Upper lobe of left lung (tissue), 6 donors: ENCODE measurements around the gene ARG2. TPM values are rescaled to one million over a fixed set of nuclear protein-coding genes. Genes with fewer than 3 reads are reported as not detected.

Experiments
- ATAC-seq, 2 donors: fragments of 200-7000 bp; cut with Tn5 transposase; one replicate each; pipeline ENCODE4 v1.9.1; 2022; ENCODE audit warnings: mild to moderate bottlenecking in 2 of 2, moderate library complexity in 2 of 2; ENCODE audit not compliant: low FRiP score in 2 of 2
- DNase-seq, 2 donors: peaks; one replicate each; pipeline ENCODE4 v3.0.0-alpha.2; 2019 to 2020
- H3K27ac ChIP-seq, 4 donors: fragments of 200-600 bp; sonication (generic); one replicate each; pipeline ENCODE4 v1.5.1; 2016 to 2019
- H3K27me3 ChIP-seq, 4 donors: fragments of 200-600 bp; sonication (generic); one replicate each; pipeline ENCODE4 v1.5.1; 2017 to 2019
- H3K36me3 ChIP-seq, 4 donors: fragments of 200-600 bp; sonication (generic); one replicate each; pipeline ENCODE4 v1.5.1; 2016 to 2019
- H3K4me1 ChIP-seq, 4 donors: fragments of 200-600 bp; sonication (generic); one replicate each; pipeline ENCODE4 v1.5.1; 2018 to 2019
- H3K4me3 ChIP-seq, 4 donors: fragments of 200-600 bp; sonication (generic); one replicate each; pipeline ENCODE4 v1.5.1; 2017 to 2019; ENCODE audit warnings: mild to moderate bottlenecking in 2 of 4, moderate library complexity in 1 of 4
- H3K9me3 ChIP-seq, 4 donors: fragments of 200-600 bp; sonication (generic); one replicate each; pipeline ENCODE4 v1.5.1; 2018 to 2019
- EP300 ChIP-seq, 4 donors: sonication (generic); formaldehyde crosslinking; IDR thresholded peaks; one replicate each; pipeline ENCODE4 v1.5.1; 2017; ENCODE audit warnings: antibody characterized with exemption in 4 of 4, control low read depth in 2 of 4
- POLR2A ChIP-seq, 4 donors: fragments of 450-650 bp; IDR thresholded peaks; one replicate each; pipeline ENCODE4 v1.5.1; 2016 to 2017; ENCODE audit warnings: antibody characterized with exemption in 4 of 4, mild to moderate bottlenecking in 2 of 4
- POLR2AphosphoS5 ChIP-seq, 2 donors: sonication (generic); formaldehyde crosslinking; IDR thresholded peaks; one replicate each; pipeline ENCODE4 v1.5.1; 2017; ENCODE audit warnings: antibody characterized with exemption in 2 of 2
- WGBS, 2 donors: methylation state at CpG; one replicate each; pipeline ENCODE4 v1.1.5; 2017 to 2018; 5-methylcytosine and 5-hydroxymethylcytosine counted together
- total RNA-seq, 6 donors: library from RNA; depleted of rRNA in 4 of 6; stranded (reverse); fragments of >200 nt in 4 of 6; gene quantifications; one replicate each; pipeline versions ENCODE4 v1.1.0 to v1.2.1, GENCODE V29; 2016 to 2021
- TF ChIP-seq, protein P1 (sequence below), 6 experiments: fragments of 450-650 bp in 4 of 6; fragments of 200-600 bp in 2 of 6; sonication (generic) in 2 of 6; IDR thresholded peaks; one replicate each; pipeline ENCODE4 v1.5.1; 2016 to 2019; ENCODE audit warnings: antibody characterized with exemption in 6 of 6
- donor health status: DM: no; HTN: no; CAD: no; lungs with moderate emphysema.
- donor health status: DM: no; HTN: yes; CAD: no; lungs with severe emphysema.

Gene ARG2
- total RNA-seq, 6 donors from 2014 or later: 1.1 to 11.7 (median 8.6) TPM; not detected in 1

DNA sequence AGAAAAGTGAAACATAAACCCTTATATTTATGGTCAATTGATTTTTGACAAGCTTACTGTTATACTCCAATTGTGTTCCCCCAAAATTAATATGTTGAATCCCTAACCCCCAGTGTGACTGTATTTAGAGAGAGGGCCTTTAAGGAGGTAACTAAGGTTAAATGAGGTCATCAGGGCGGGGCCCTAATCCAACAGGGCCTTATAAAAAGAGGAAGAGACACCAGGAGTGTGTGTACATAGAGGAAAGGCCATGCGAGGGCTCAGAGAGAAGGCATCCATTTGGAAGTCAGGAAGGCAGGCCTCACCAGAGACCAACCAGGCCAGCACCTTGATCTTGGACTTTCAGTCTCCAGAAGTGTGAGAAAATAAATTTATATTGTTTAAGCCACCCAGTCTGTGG lies 61.2 kb downstream of the ARG2 start:
- H3K27me3 ChIP-seq: no peaks in the 10 kb centered on the region
- TF ChIP-seq POLR2AphosphoS5 (IDR thresholded peaks at IDR 0.05) (no peak), EP300 (IDR thresholded peaks at IDR 0.05) (no peak), POLR2A (IDR thresholded peaks at IDR 0.05) (no peak)
- TF ChIP-seq, protein P1, sequence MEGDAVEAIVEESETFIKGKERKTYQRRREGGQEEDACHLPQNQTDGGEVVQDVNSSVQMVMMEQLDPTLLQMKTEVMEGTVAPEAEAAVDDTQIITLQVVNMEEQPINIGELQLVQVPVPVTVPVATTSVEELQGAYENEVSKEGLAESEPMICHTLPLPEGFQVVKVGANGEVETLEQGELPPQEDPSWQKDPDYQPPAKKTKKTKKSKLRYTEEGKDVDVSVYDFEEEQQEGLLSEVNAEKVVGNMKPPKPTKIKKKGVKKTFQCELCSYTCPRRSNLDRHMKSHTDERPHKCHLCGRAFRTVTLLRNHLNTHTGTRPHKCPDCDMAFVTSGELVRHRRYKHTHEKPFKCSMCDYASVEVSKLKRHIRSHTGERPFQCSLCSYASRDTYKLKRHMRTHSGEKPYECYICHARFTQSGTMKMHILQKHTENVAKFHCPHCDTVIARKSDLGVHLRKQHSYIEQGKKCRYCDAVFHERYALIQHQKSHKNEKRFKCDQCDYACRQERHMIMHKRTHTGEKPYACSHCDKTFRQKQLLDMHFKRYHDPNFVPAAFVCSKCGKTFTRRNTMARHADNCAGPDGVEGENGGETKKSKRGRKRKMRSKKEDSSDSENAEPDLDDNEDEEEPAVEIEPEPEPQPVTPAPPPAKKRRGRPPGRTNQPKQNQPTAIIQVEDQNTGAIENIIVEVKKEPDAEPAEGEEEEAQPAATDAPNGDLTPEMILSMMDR (IDR thresholded peaks at IDR 0.05): no peak
- 38 to 40% methylated on average over 2 of the region's 2 CpGs for WGBS, 2 donors
- DNase-seq: peak in 1 of 2 donors; percentile 60
- peaks cover 0 to 7% (median 1%) of the 10 kb centered on the region in 4 donors for H3K4me1 ChIP-seq
- H3K36me3 ChIP-seq: peaks cover 0 to 52% (median 22%) of the 10 kb centered on the region in 4 donors
- no peak overlapping the region for H3K4me3 ChIP-seq
- H3K27ac ChIP-seq: no peak overlapping the region
- ATAC-seq: peak in 1 of 2 donors; percentile 76
- no peaks in the 10 kb centered on the region for H3K9me3 ChIP-seq

DNA sequence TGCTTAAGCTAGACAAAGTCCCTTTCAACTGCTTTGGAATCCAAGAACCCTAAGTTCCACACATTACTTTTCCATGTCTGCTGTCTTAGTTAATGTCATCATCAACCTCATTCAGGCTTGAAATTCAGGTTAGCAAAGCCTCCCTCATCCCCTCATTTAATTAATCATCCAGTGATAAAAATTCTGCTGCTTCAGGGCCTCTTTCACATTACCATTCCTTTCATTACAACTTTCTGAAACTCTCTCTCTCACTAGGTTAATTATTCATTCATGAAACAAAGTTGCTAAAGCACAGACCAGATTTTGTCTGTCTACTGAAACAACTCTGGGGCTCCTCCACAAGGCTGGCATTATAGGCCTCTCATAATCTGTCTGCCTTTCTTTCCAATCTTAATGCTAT lies 64.1 kb downstream of the ARG2 start:
- ATAC-seq (no peak), DNase-seq (no peak)
- no peaks in the 10 kb centered on the region for H3K27me3 ChIP-seq
- TF ChIP-seq, protein P1 (IDR thresholded peaks at IDR 0.05): no peak
- TF ChIP-seq POLR2A (IDR thresholded peaks at IDR 0.05) (no peak), POLR2AphosphoS5 (IDR thresholded peaks at IDR 0.05) (no peak), EP300 (IDR thresholded peaks at IDR 0.05) (no peak)
- H3K36me3 ChIP-seq: peaks cover 4 to 68% (median 27%) of the 10 kb centered on the region in 4 donors
- H3K27ac ChIP-seq: no peak overlapping the region
- H3K9me3 ChIP-seq: no peaks in the 10 kb centered on the region
- no peak overlapping the region for H3K4me3 ChIP-seq
- H3K4me1 ChIP-seq: peaks cover 0 to 7% (median 1%) of the 10 kb centered on the region in 4 donors

DNA sequence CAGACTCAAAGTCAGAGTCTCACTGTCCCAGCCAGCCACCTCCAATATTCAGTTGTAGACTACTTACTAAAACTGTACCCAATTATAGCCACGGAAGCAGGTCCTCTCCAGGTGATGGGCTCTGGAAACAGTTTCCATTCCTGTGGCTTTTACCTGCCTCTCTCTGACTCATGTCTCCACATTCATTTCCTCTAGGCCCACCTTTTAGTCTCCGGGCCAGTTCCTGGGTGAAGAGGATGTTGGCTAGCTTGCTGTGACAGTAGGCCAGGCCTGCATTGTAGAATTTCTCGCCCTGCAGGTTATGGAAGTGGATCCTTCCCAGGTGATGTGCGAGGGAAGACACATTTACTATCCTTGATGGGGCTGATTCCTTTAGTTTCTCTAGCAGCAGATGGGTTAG lies 70.3 kb downstream of the ARG2 start:
- H3K4me3 ChIP-seq: no peak overlapping the region
- peaks cover 24 to 76% (median 49%) of the 10 kb centered on the region in 4 donors for H3K36me3 ChIP-seq
- TF ChIP-seq EP300 (IDR thresholded peaks at IDR 0.05) (no peak), POLR2AphosphoS5 (IDR thresholded peaks at IDR 0.05) (no peak), POLR2A (IDR thresholded peaks at IDR 0.05) (no peak)
- TF ChIP-seq, protein P1 (IDR thresholded peaks at IDR 0.05): no peak
- 96 to 98% methylated on average over 4 of the region's 4 CpGs for WGBS, 2 donors
- H3K27me3 ChIP-seq: no peaks in the 10 kb centered on the region
- ATAC-seq (no peak), DNase-seq (no peak)
- no peak overlapping the region for H3K27ac ChIP-seq
- peaks cover 5 to 18% (median 9%) of the 10 kb centered on the region in 4 donors for H3K4me1 ChIP-seq
- H3K9me3 ChIP-seq: no peaks in the 10 kb centered on the region

DNA sequence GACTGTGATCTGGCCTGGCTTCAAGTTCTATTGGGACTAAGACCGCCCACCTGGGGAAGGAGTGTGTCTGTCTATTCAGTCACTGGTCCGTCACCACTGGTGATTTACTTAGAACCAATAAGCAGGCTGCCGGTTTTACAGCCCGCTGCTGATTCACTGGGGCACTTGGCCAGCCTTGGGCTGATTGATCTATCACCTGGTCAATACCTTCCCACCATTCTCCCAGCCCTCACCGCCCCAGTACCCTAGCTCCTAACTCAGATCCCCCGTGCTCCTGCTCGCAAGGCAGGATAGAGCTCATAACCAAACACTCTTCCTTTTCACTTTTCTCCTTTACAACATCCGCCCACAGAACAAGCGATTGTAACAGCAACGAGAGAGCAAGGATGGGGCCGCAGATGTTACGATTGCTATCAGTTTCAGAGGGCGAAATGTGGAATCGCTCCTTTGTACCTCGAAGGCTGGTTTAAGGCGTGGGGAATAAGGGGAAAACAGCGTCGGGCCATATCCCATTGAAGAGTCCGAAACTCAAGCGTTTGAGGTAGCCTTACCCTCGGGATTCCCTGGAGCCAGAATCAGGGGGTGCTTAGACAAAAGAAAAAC lies 75.2 kb downstream of the ARG2 start:
- H3K27ac ChIP-seq: peak overlapping the region; percentile 76 to 91 (median 79)
- ATAC-seq: peak; percentile 80 to 87
- DNase-seq: peak in 1 of 2 donors; percentile 92
- peaks cover 13 to 28% (median 21%) of the 10 kb centered on the region in 4 donors for H3K36me3 ChIP-seq
- H3K4me3 ChIP-seq: peak overlapping the region; percentile 70 to 93 (median 79)
- peaks cover 5 to 18% (median 9%) of the 10 kb centered on the region in 4 donors for H3K4me1 ChIP-seq
- H3K27me3 ChIP-seq: no peaks in the 10 kb centered on the region
- H3K9me3 ChIP-seq: no peaks in the 10 kb centered on the region
- TF ChIP-seq, protein P1 (IDR thresholded peaks at IDR 0.05): no peak
- TF ChIP-seq POLR2A (IDR thresholded peaks at IDR 0.05): peak in 1 of 4 donors; percentile 33
- peak in 1 of 2 donors; percentile 63 for TF ChIP-seq POLR2AphosphoS5 (IDR thresholded peaks at IDR 0.05)
- no peak for TF ChIP-seq EP300 (IDR thresholded peaks at IDR 0.05)
- WGBS, 2 donors: 2% methylated on average over 21 of the region's 21 CpGs
